SK-N-SH (cell line): ENCODE measurements around the gene ASTN2. TPM values are rescaled to one million over a fixed set of nuclear protein-coding genes. Genes with fewer than 3 reads are reported as not detected.

Source experiments
- CTCF ChIA-PET: fragments of 300-600, 350-600 bp; formaldehyde crosslinking; extraction: SDS; loops from one replicate; lab custom pipeline; 2021; lab: Yijun Ruan, JAX
- POLR2A ChIA-PET: fragments of 350-600 bp; sonication (Branson Sonifier 250); formaldehyde crosslinking; extraction: SDS; loops from one replicate; lab custom pipeline; 2020; ENCODE audit warnings: antibody characterized with exemption, inconsistent platforms; lab: Yijun Ruan, JAX
- DNase-seq: peaks from one replicate; pipeline ENCODE4 v3.0.0; 2012
- H2AFZ ChIP-seq: fragments of 200-600 bp; sonication (generic); 2 replicates; pipeline ENCODE4 v1.8.1; 2016; ENCODE audit warnings: antibody characterized with exemption, mild to moderate bottlenecking, low read depth
- H3F3A ChIP-seq: fragments of 200-600 bp; sonication (generic); replicated peaks from 2 replicates; pipeline ENCODE3; 2016; ENCODE audit warnings: antibody characterized with exemption, mild to moderate bottlenecking; ENCODE audit not compliant: insufficient read depth
- H3K27ac ChIP-seq, 2 experiments: fragments of 200-500 bp in 1 of 2; fragments of 200-600 bp in 1 of 2; sonication (Bioruptor generic) in 1 of 2; sonication (generic), shearing (Covaris generic) in 1 of 2; 2 replicates each; pipeline versions ENCODE4 v1.5.1 to v1.6.1; 2014 to 2016; ENCODE audit warnings: low read depth in 2 of 2, inconsistent platforms in 1 of 2, low read length in 1 of 2, mild to moderate bottlenecking in 1 of 2, mixed read lengths in 1 of 2
- H3K27me3 ChIP-seq: fragments of 200-600 bp; sonication (generic), shearing (Covaris generic); 2 replicates; pipeline ENCODE4 v1.6.1; 2016; ENCODE audit warnings: mixed run types; ENCODE audit not compliant: insufficient read depth
- H3K36me3 ChIP-seq, 2 experiments: fragments of 200-500 bp in 1 of 2; fragments of 200-600 bp in 1 of 2; sonication (Bioruptor generic) in 1 of 2; sonication (generic) in 1 of 2; replicated peaks in 1 of 2; 2 replicates each; pipeline versions ENCODE3 to v1.5.1; 2014 to 2016; ENCODE audit warnings: low read length in 1 of 2, mild to moderate bottlenecking in 1 of 2; ENCODE audit not compliant: insufficient read depth in 2 of 2, control insufficient read depth in 1 of 2
- H3K4me1 ChIP-seq, 2 experiments: fragments of 200-500 bp in 1 of 2; fragments of 200-600 bp in 1 of 2; sonication (Bioruptor generic) in 1 of 2; sonication (generic), shearing (Covaris generic) in 1 of 2; 2 replicates each; pipeline versions ENCODE4 v1.5.1 to v1.6.1; 2014 to 2016; ENCODE audit warnings: low read depth in 1 of 2, low read length in 1 of 2, mixed run types in 1 of 2; ENCODE audit not compliant: insufficient read depth in 2 of 2, control insufficient read depth in 1 of 2
- H3K4me2 ChIP-seq: fragments of 200-600 bp; sonication (generic), shearing (Covaris generic); 2 replicates; pipeline ENCODE4 v1.6.1; 2017; ENCODE audit warnings: mixed run types
- H3K4me3 ChIP-seq, 2 experiments: fragments of 200-500 bp in 1 of 2; fragments of 200-600 bp in 1 of 2; sonication (Bioruptor generic) in 1 of 2; sonication (generic), shearing (Covaris generic) in 1 of 2; 2 replicates each; pipeline versions ENCODE4 v1.5.1 to v1.8.1; 2014 to 2016; ENCODE audit warnings: low read depth in 2 of 2, inconsistent platforms in 1 of 2, low read length in 1 of 2, mild to moderate bottlenecking in 1 of 2, mixed read lengths in 1 of 2, moderate library complexity in 1 of 2
- H3K79me2 ChIP-seq: fragments of 200-600 bp; sonication (generic); 2 replicates; pipeline ENCODE4 v1.8.1; 2017; ENCODE audit warnings: mild to moderate bottlenecking; ENCODE audit not compliant: insufficient read depth
- H3K9ac ChIP-seq: fragments of 200-600 bp; sonication (generic); 2 replicates; pipeline ENCODE4 v1.6.1; 2017; ENCODE audit warnings: mixed run types
- H3K9me2 ChIP-seq: fragments of 200-600 bp; sonication (generic); 2 replicates; pipeline ENCODE4 v1.6.1; 2017; ENCODE audit warnings: mixed run types
- H3K9me3 ChIP-seq: fragments of 200-600 bp; sonication (generic); 2 replicates; pipeline ENCODE4 v1.6.1; 2017; ENCODE audit warnings: mixed run types, mild to moderate bottlenecking, moderate library complexity
- H4K20me1 ChIP-seq: fragments of 200-600 bp; sonication (generic); 2 replicates; pipeline ENCODE4 v1.6.1; 2017; ENCODE audit warnings: mild to moderate bottlenecking, mixed run types; ENCODE audit not compliant: insufficient read depth
- CHD2 ChIP-seq: fragments of 150-350 bp; IDR thresholded peaks from 2 replicates; pipeline ENCODE4 v1.6.1; 2018; ENCODE audit warnings: low read length; ENCODE audit not compliant: partially characterized antibody
- ELF1 ChIP-seq: IDR thresholded peaks from 2 replicates; pipeline ENCODE4 v1.4.0; 2012
- FOSL2 ChIP-seq: IDR thresholded peaks from 2 replicates; pipeline ENCODE4 v1.4.0; 2012; ENCODE audit warnings: low read depth, mild to moderate bottlenecking, moderate library complexity, borderline replicate concordance
- FOXM1 ChIP-seq: IDR thresholded peaks from 2 replicates; pipeline ENCODE4 v1.4.0; 2012; ENCODE audit warnings: low read depth, mild to moderate bottlenecking
- GABPA ChIP-seq: IDR thresholded peaks from 2 replicates; pipeline ENCODE4 v1.4.0; 2012; ENCODE audit warnings: low read depth, mild to moderate bottlenecking
- JUND ChIP-seq: IDR thresholded peaks from 2 replicates; pipeline ENCODE4 v1.4.0; 2012
- MXI1 ChIP-seq: IDR thresholded peaks from 2 replicates; pipeline ENCODE4 v1.6.1; 2012; ENCODE audit warnings: mild to moderate bottlenecking, low read depth, low read length, improper control_type of control experiment
- NRF1 ChIP-seq: IDR thresholded peaks from 2 replicates; pipeline ENCODE4 v1.6.1; 2012; ENCODE audit warnings: low read depth, mild to moderate bottlenecking, low read length
- PBX3 ChIP-seq: IDR thresholded peaks from 2 replicates; pipeline ENCODE4; 2012
- RCOR1 ChIP-seq: fragments of 150-350 bp; IDR thresholded peaks from 2 replicates; pipeline ENCODE4 v1.6.1; 2017; ENCODE audit warnings: antibody characterized with exemption, low read length
- REST ChIP-seq: IDR thresholded peaks from 2 replicates; pipeline ENCODE4 v1.6.1; 2012; ENCODE audit warnings: mild to moderate bottlenecking, low read depth, low read length, moderate library complexity
- TCF12 ChIP-seq: IDR thresholded peaks from 2 replicates; pipeline ENCODE4 v1.4.0; 2012
- TEAD4 ChIP-seq: IDR thresholded peaks from 2 replicates; pipeline ENCODE4 v1.4.0; 2012; ENCODE audit warnings: mild to moderate bottlenecking, borderline replicate concordance; ENCODE audit not compliant: insufficient read depth
- WGBS: methylation state at CpG from one replicate; pipeline ENCODE4 v1.1.6; 2017; ENCODE audit warnings: low lambda C conversion rate; 5-methylcytosine and 5-hydroxymethylcytosine counted together
- polyA plus RNA-seq, 3 experiments: library from polyadenylated mRNA; depleted of rRNA; stranded (reverse); fragments of >200 nt; gene quantifications; 2 replicates each; pipeline ENCODE4 v1.2.3, GENCODE V29; 2012
- TF ChIP-seq, protein P1 (sequence below): IDR thresholded peaks from 2 replicates; pipeline ENCODE4 v1.4.0; 2012; ENCODE audit warnings: low read depth, borderline replicate concordance
- TF ChIP-seq, protein P2 (sequence below): IDR thresholded peaks from 2 replicates; pipeline ENCODE4 v1.4.0; 2012; ENCODE audit warnings: low read depth, borderline replicate concordance

ASTN2 gene
- polyA plus RNA-seq, 1 of the 3 experiments (the other 2 are of a cell fraction), result 6.6 TPM

GRCh38 chr9:117313989-117314388 is 100.9 kb downstream of the ASTN2 start:
- Histone ChIP-seq H3K4me3 (no peak overlapping the region), H3K27me3 (no peaks in the 10 kb centered on the region), H3K9me2 (no peaks in the 10 kb centered on the region), H3K9me3 (no peaks in the 10 kb centered on the region), H4K20me1 (no peaks in the 10 kb centered on the region), H2AFZ (no peak overlapping the region), H3F3A (no peaks in the 10 kb centered on the region), H3K4me2 (no peak overlapping the region), H3K9ac (no peak overlapping the region), H3K79me2 (no peaks in the 10 kb centered on the region), H3K27ac (no peak overlapping the region; a peak in 1 of 4 replicates), H3K4me1 (peaks cover 0 to 50% of the 10 kb centered on the region in 2 experiments; a peak in 2 of 4 replicates), H3K36me3 (no peaks in the 10 kb centered on the region)
- DNase-seq, result no peak
- no peak for TF ChIP-seq ELF1
- no peak for TF ChIP-seq GABPA
- TF ChIP-seq, protein P1, sequence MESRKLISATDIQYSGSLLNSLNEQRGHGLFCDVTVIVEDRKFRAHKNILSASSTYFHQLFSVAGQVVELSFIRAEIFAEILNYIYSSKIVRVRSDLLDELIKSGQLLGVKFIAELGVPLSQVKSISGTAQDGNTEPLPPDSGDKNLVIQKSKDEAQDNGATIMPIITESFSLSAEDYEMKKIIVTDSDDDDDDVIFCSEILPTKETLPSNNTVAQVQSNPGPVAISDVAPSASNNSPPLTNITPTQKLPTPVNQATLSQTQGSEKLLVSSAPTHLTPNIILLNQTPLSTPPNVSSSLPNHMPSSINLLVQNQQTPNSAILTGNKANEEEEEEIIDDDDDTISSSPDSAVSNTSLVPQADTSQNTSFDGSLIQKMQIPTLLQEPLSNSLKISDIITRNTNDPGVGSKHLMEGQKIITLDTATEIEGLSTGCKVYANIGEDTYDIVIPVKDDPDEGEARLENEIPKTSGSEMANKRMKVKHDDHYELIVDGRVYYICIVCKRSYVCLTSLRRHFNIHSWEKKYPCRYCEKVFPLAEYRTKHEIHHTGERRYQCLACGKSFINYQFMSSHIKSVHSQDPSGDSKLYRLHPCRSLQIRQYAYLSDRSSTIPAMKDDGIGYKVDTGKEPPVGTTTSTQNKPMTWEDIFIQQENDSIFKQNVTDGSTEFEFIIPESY, result no peak
- no peak for TF ChIP-seq MXI1
- no peak for TF ChIP-seq REST
- TF ChIP-seq PBX3, result no peak
- TF ChIP-seq, protein P2, sequence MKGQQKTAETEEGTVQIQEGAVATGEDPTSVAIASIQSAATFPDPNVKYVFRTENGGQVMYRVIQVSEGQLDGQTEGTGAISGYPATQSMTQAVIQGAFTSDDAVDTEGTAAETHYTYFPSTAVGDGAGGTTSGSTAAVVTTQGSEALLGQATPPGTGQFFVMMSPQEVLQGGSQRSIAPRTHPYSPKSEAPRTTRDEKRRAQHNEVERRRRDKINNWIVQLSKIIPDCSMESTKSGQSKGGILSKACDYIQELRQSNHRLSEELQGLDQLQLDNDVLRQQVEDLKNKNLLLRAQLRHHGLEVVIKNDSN, result no peak
- no peak for TF ChIP-seq FOSL2
- no peak for TF ChIP-seq JUND
- no peak for TF ChIP-seq RCOR1
- TF ChIP-seq FOXM1, result no peak
- TF ChIP-seq CHD2, result no peak
- no peak for TF ChIP-seq TCF12
- TF ChIP-seq NRF1, result no peak
- no peak for TF ChIP-seq TEAD4
- WGBS, result 42% methylated on average over 2 of the region's 2 CpGs
- CTCF ChIA-PET, result interaction anchor here (1.0 to 1.3 kb wide), 3 partner anchors 15 to 99 kb away, joined by 3 to 5 read pairs (median 3); no protein-coding TSS in a partner anchor
- POLR2A ChIA-PET, result no interaction called here
